Activated T-cell treated with anti-CD3 and anti-CD28 coated beads for 1 hour (primary cell): ENCODE measurements around the gene ABTB2.
"Not testable (repeated sequence)": the region's sequence is repeated elsewhere in the genome, so short reads cannot be mapped to it uniquely, and the experiment has no call there.

ENCODE experiments used
- DNase-seq: peaks from one replicate; pipeline ENCODE4 v3.0.0-alpha.2; 2020; ENCODE audit warnings: low read depth

The ABTB2 gene

GRCh38 chr11:34238533-34238932 lies 119.3 kb downstream of the ABTB2 start:
- no peak for DNase-seq

- DNase-seq, result no peak
Measured at GRCh38 chr11:34236572-34236971, 121.2 kb downstream of the ABTB2 start.

- DNase-seq, result no peak
Measured at GRCh38 chr11:34235591-34236071, 122.2 kb downstream of the ABTB2 start.

- no peak for DNase-seq
Measured at GRCh38 chr11:34235189-34235588, 122.6 kb downstream of the ABTB2 start.

- DNase-seq, result peak; percentile 59
Measured at GRCh38 chr11:34234086-34234740, 123.6 kb downstream of the ABTB2 start.

- DNase-seq, result no peak
Measured at GRCh38 chr11:34233215-34233614, 124.6 kb downstream of the ABTB2 start.

- no peak for DNase-seq
Measured at GRCh38 chr11:34232807-34233206, 125.0 kb downstream of the ABTB2 start.

- no peak for DNase-seq
Measured at GRCh38 chr11:34226210-34226609, 131.6 kb downstream of the ABTB2 start.

GRCh38 chr11:34225091-34225490 lies 132.7 kb downstream of the ABTB2 start:
- no peak for DNase-seq

- no peak for DNase-seq
Measured at GRCh38 chr11:34224434-34224966, 133.3 kb downstream of the ABTB2 start.

GRCh38 chr11:34223907-34224306 lies 133.9 kb downstream of the ABTB2 start:
- DNase-seq, result no peak

- no peak for DNase-seq
Measured at GRCh38 chr11:34223021-34223813, 134.6 kb downstream of the ABTB2 start.

- DNase-seq, result no peak
Measured at GRCh38 chr11:34222030-34222429, 135.8 kb downstream of the ABTB2 start.

- no peak for DNase-seq
Measured at GRCh38 chr11:34219941-34220370, 137.9 kb downstream of the ABTB2 start.

GRCh38 chr11:34219279-34219678 lies 138.5 kb downstream of the ABTB2 start:
- no peak for DNase-seq

- DNase-seq, result not testable (repeated sequence)
Measured at GRCh38 chr11:34218756-34219155, 139.1 kb downstream of the ABTB2 start.

GRCh38 chr11:34218067-34218466 lies 139.7 kb downstream of the ABTB2 start:
- no peak for DNase-seq

GRCh38 chr11:34216706-34217105 lies 141.1 kb downstream of the ABTB2 start:
- no peak for DNase-seq

- no peak for DNase-seq
Measured at GRCh38 chr11:34215806-34216453, 141.9 kb downstream of the ABTB2 start.

- DNase-seq, result peak; percentile 19
Measured at GRCh38 chr11:34214961-34215805, 142.6 kb downstream of the ABTB2 start.

GRCh38 chr11:34213366-34213765 lies 144.4 kb downstream of the ABTB2 start:
- no peak for DNase-seq

- DNase-seq, result no peak
Measured at GRCh38 chr11:34212566-34212965, 145.2 kb downstream of the ABTB2 start.
